ENCODE results near the gene GADD45G. TPM values are rescaled to one million over a fixed set of nuclear protein-coding genes. Genes with fewer than 3 reads are reported as not detected.

GADD45G gene
- total RNA-seq, 1 experiment from 2014 or later = 7.7 TPM

GRCh38 chr9:89646189-89646939 is 41.6 kb downstream of the GADD45G start:
- peaks cover 9% of the 10 kb centered on the region for H3K27me3 Mint-ChIP-seq (ENCODE audit: low read depth)
- DNase-seq = no peak
- no peaks in the 10 kb centered on the region for H3K9me3 ChIP-seq (ENCODE audit: control insufficient read depth, low read depth, low read length)
- H3K9ac ChIP-seq (ENCODE audit: extremely low read depth, insufficient read length, low read length) = no peak overlapping the region
- no peak overlapping the region for H3K4me2 ChIP-seq (ENCODE audit: insufficient read depth, insufficient read length, low read length)
- H3K27ac Mint-ChIP-seq = no peak overlapping the region
- no peak overlapping the region for H4K91ac ChIP-seq (ENCODE audit: insufficient read length, low read depth, low read length)
- H3K4me1 Mint-ChIP-seq = peaks cover 33 to 37% of the 10 kb centered on the region in 2 experiments
- no peaks in the 10 kb centered on the region for H4K20me1 ChIP-seq (ENCODE audit: control insufficient read depth, insufficient read depth, insufficient read length)
- no peak overlapping the region for H3K4me3 Mint-ChIP-seq
- H2BK15ac ChIP-seq (ENCODE audit: low read depth, low read length) = no peak overlapping the region
- no peak overlapping the region for H3K14ac ChIP-seq (ENCODE audit: insufficient read depth, low read length)
- no peak overlapping the region for H3T11ph ChIP-seq (ENCODE audit: low read length)
- H3K23ac ChIP-seq (ENCODE audit: insufficient read length, low read depth, low read length) = no peak overlapping the region
- no peak overlapping the region for H2BK12ac ChIP-seq (ENCODE audit: insufficient read length, low read depth, low read length)
- H3K56ac ChIP-seq (ENCODE audit: insufficient read length, low read depth, low read length) = no peak overlapping the region
- H3K23me2 ChIP-seq (ENCODE audit: insufficient read length, low read depth, low read length, poor library complexity, severe bottlenecking) = no peaks in the 10 kb centered on the region
- no peak overlapping the region for H2AK5ac ChIP-seq (ENCODE audit: insufficient read length, low read length)
- no peak overlapping the region for H4K5ac ChIP-seq (ENCODE audit: insufficient read length, low read depth, low read length)
- H2BK120ac ChIP-seq (ENCODE audit: low read depth, low read length, poor library complexity, severe bottlenecking) = no peak overlapping the region
- H2BK20ac ChIP-seq (ENCODE audit: low read depth, low read length, poor library complexity, severe bottlenecking) = no peak overlapping the region
- no peaks in the 10 kb centered on the region for H3K79me2 ChIP-seq (ENCODE audit: insufficient read depth, low read length)
- no peak overlapping the region for H2BK5ac ChIP-seq (ENCODE audit: insufficient read length, low read length)
- no peaks in the 10 kb centered on the region for H3K36me3 Mint-ChIP-seq (ENCODE audit: insufficient read depth in 1 of 3, low read depth in 3 of 3)
- H3K18ac ChIP-seq (ENCODE audit: insufficient read length, low read depth, low read length) = no peak overlapping the region
- H3K4ac ChIP-seq (ENCODE audit: low read depth, low read length) = no peak overlapping the region
- H3K27me3 ChIP-seq (ENCODE audit: insufficient read depth, low read length) = no peaks in the 10 kb centered on the region
- no peak overlapping the region for H2AFZ ChIP-seq (ENCODE audit: low read length)
- no peaks in the 10 kb centered on the region for H3K9me3 Mint-ChIP-seq
- no CpG with 5 or more reads among the region's 8 CpGs for WGBS (ENCODE audit: extremely low coverage, insufficient read length, low lambda C conversion rate)
- H3K4me1 ChIP-seq (ENCODE audit: insufficient read depth, low read length) = peaks cover 9% of the 10 kb centered on the region
- H3K27ac ChIP-seq (ENCODE audit: insufficient read length, low read depth, low read length) = no peak overlapping the region
- H4K8ac ChIP-seq (replicated peaks; ENCODE audit: insufficient read length, low read depth, low read length) = no peak overlapping the region
- no peaks in the 10 kb centered on the region for H3K79me1 ChIP-seq (ENCODE audit: insufficient read depth, low read depth, low read length, poor library complexity, severe bottlenecking)
- TF ChIP-seq CTCF (conservative IDR thresholded peaks at IDR 0.05) = no peak
